Stimulated activated CD4-positive, alpha-beta T cell treated with anti-CD3 and anti-CD28 coated beads, Interleukin-4, amount 100 ng/mL, for 48 hours (primary cell): ENCODE results near the gene PTPRM.
"Not testable (repeated sequence)": the region's sequence is repeated elsewhere in the genome, so short reads cannot be mapped to it uniquely, and the experiment has no call there.

Experiments used
- DNase-seq, 2 donors: peaks; one replicate each; pipeline ENCODE4 v3.0.0-alpha.2; 2020; ENCODE audit warnings: low read depth in 2 of 2

Gene PTPRM

DNA sequence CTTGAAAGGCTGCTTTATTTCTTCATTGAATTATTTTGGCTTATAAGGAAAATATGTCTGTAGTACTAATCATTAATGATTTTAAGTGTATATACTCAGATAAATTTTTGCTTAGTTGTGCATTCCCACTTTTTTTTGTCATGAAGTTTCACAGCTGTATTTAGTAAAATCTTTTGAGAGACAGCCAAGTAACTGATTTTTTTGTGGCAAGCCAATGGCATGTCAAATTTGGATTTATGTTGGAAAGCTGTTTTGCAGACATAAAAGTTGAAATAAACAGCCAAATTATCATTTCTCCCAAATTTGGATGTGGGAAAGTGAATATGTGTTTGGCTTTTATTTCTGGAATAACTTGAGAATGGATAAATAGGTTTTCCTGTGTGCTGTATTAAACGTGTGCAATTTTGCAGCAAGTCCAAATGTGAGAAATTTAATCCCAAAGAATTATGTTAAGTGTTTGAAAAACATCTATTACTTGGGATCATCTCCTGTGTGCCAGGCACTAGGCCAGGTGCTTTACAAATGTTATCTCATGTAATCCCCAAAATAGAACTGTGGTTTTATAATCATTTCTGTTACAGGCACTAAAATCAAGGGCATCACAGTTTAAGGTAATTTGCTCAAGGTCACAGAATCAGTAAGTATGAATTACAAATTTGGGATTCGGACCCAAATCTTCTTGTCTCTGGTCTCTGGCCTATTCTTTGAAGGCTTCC, 160.4 kb downstream of the PTPRM start:
- DNase-seq, result no peak

DNA sequence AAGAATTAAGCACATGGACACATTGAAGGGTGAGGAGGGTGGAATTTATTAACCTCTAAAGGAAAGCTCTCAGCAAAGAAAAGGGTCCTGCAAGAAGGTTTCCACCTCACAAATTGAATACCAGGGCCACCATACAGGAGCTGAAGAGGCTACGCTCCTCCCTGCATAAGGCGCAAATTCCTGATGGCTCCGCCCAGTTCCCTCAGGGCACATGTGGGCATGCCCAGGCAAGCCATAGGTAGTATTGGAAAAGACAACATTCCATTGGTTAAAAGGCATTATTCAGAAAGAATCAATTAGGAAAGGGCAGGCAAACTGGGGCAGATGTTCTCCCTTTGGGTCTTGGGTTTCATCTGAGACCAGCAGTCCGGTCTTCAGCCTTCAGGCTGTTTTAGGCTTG, 161.2 kb downstream of the PTPRM start:
- DNase-seq, result no peak

GRCh38 chr18:7729868-7730267, 162.8 kb downstream of the PTPRM start:
- DNase-seq, result no peak

GRCh38 chr18:7730682-7731081, 163.6 kb downstream of the PTPRM start:
- DNase-seq, result no peak

DNA sequence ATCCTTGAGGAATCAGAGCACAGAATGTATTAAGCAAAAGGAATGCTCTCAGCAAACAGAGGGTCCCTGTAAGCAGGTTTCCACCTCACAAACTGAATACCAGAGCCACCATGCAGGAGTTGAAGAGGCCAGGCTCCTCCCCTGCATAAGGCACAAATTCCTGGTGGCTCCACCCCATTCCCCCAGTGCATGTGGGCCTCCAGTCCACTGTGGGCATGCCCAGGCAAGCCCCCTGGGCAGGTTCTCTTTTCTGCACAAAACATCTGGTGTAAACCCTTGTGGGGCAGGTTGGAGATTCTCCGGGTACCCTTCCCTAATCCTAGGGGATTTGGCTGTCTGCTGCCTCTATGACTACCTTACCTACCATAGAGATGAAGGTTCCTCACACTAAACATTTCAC, 166.5 kb downstream of the PTPRM start:
- no peak for DNase-seq

GRCh38 chr18:7735196-7735595, 168.1 kb downstream of the PTPRM start:
- no peak for DNase-seq

DNA sequence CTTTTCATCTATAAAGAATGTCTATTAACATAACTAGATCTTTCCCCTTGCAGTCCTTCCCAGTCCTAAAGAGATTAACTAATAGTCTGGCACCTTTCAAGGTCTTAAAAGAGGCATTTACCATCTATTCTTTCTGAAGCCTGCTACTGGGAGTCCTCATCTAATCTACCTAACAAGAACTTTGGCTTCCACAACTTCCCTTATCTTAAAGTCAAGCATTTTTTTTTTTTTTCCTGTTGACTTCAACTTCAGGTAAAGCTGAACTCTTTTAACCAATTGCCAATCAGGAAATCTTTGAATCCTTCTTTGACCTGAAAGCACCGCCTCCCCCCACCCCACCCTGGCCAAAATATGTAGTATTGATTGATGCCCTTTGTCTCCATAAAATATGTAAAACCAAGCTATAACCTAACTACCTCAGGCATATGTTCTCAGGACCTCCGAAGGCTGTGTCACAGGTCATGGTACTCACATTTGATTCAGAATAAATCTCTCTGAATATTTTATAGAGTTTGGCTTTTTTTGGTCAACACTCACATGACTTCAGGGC, 168.6 kb downstream of the PTPRM start:
- no peak for DNase-seq

GRCh38 chr18:7736526-7736925, 169.4 kb downstream of the PTPRM start:
- not testable (repeated sequence) for DNase-seq

GRCh38 chr18:7737550-7737949, 170.4 kb downstream of the PTPRM start:
- DNase-seq, result no peak

DNA sequence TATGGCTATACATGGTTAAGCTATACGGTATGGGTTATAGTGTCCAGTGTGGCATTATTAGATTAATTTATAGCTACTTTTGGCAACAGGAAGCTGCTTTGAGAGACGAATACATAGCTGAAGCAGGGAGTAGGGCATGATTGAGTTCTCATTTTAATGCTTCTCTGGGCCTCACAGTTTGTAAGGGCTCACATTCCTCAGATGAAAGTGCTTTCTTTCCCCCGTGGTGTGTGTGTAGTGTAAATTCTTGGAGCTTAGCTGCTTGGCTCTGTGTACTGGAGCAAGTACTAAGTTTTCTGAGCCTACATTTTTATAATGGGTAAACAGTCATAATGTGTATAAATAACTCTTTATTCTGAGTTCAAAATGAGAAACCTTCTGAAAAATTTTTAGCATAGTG, 173.7 kb downstream of the PTPRM start:
- no peak for DNase-seq

GRCh38 chr18:7741640-7742039, 174.5 kb downstream of the PTPRM start:
- no peak for DNase-seq

DNA sequence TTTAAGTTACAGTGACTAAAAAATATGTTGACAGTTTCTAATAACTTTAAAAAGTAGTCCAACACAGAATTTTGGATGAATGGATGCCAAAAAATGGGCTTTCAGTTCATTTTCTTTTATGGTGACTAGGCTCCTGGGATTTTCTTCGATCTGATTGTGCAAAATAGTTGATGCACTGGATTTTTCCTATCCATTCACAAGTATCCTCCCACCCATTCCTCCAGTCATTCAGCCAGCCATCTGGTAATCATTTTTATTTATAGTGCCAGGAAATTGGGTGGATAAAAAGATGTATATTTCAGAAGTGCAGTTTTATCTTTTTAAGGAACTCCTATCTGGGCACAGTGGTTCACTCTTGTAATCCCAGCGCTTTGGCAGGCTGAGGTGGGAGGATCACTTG, 175.1 kb downstream of the PTPRM start:
- DNase-seq, result no peak

GRCh38 chr18:7743256-7743655, 176.1 kb downstream of the PTPRM start:
- DNase-seq, result no peak

GRCh38 chr18:7746106-7746505, 179.0 kb downstream of the PTPRM start:
- no peak for DNase-seq

DNA sequence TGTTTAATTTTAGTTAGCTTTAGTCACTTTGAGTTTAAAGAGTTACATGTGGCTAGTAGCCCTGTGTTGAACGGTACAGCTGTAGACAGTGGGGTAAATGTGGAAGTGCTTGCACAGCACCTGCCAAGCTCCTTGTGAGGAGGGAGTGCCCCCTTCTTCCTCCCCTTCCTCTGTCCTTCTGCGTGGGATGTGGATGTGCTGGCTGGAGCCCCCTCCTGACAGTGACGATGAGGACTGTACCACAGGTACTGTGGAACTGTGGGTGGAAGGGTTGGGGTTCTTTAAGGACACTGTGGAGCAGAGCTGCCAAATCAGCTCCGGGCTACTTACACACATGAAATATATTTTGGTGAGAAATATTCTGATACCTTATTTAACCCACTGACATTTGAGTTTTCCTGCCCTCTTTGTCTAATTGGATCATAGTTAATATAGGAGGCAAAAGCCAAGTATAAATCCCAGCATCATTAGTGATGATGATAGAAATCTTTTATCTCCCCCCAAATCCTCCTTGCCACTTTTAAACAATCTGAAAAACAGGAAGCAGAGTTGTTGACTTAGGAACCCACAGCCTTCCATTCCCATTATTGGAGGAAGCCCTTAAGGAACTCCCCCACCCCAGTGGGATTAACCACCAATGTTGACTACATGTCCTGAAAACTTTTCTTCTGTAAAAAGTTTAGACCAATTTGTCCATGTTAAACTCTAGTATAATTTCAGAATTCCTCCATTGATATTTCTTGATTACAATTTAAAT, 181.3 kb downstream of the PTPRM start:
- DNase-seq, result no peak

DNA sequence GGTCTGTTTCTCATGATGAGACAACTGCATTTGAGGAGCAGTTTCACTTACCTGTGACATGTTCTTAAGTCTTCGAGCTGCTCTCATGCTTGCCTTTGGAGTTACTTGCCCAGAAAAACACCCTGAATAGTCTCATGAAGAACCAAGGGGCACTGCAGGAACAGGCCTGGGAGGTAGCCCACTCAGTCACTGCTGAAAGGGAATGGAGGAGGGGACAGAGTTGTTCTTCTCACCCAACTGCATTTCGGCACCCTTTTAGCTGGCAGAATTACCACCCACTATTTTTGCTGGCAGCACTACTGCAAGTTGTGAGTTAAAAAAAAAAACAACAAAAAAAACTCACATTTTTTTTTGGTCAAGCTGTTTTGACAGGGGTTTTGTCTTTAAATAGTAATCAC, 181.9 kb downstream of the PTPRM start:
- no peak for DNase-seq

- DNase-seq, result no peak
Measured at GRCh38 chr18:7749510-7749981, 182.4 kb downstream of the PTPRM start.

DNA sequence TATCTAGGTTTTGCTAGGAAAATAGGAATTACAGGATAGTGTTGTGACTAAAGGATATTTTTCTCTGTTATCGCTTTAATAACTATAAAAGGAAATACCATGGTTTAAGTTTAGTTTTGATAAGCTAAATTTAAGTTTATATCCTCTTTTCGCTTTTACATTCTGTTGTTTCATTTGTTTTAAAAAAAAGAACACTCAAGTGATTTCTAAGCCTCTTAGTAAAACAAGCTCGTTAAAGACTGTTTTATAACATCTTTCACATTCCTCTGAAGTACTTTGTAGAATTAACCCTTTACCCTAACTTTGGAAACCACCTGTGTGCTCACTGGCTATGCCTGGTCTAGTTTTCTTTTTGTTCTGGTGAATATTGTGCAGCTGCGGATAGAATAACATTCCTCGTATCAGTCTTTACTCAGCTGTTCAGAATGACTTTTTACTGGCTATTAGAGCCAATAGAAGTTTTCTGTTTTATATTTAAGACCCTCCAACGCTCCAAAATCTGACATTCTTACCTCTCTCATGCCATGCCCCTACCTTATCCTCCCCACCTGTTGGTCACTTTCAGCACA, 183.1 kb downstream of the PTPRM start:
- no peak for DNase-seq

DNA sequence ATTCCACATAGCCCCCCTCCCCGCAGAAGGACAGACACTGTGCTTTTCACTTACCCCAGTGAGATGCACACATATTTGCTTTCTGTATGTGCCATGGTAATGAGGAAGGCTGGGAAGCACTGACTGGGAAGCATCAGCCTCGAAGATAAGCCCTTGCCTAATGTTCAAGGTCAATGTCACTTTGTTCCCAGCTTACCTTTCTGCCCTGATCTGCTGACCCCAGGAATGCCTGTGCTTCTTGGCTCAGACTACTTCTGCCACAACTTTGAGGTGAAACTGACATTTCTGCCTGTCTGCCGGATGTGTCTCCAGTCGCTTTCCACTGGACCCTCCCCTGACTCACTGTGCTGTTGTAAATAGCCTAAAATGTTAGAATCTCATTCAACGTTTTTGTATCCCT, 183.8 kb downstream of the PTPRM start:
- no peak for DNase-seq

DNA sequence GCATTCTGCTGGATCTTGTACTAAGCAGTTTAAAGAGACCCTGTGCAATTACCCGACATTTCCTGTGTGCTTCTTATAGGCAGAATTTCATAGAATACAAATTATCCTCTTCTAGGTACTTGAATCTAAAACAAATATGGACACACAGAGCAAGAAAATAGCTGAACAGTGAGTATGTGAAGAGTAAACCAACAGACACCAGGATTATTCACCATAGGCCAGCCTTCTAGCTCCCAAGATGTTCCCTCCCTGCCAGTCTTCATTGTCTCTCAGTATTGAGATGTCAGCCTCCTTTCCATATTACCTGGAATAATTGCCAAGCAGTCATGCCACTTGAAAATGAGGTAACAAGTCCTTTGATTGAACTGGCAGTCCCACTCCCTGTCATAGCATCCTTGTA, 187.1 kb downstream of the PTPRM start:
- no peak for DNase-seq

DNA sequence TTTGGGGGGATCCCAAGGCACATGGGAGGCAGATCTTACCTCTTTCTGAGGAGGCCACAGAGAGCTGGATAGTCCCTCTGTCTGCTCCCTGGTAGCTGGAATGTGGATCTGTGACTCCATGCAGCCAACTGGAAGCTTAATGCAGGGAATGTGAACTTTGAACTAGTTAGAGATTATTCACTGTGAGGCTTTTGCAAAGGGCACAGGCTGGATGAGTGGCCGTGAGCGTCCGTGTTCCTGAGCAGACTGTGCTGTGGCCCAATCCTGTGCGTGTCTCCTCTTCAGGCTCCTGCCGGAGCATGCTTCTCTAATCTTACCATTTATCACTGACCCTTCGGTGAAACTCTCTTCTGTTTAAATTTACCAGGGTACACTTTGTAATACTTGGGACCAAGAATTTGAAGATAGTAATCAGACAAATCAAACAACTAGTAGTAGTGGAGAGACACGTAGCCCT, 187.6 kb downstream of the PTPRM start:
- DNase-seq, result no peak

DNA sequence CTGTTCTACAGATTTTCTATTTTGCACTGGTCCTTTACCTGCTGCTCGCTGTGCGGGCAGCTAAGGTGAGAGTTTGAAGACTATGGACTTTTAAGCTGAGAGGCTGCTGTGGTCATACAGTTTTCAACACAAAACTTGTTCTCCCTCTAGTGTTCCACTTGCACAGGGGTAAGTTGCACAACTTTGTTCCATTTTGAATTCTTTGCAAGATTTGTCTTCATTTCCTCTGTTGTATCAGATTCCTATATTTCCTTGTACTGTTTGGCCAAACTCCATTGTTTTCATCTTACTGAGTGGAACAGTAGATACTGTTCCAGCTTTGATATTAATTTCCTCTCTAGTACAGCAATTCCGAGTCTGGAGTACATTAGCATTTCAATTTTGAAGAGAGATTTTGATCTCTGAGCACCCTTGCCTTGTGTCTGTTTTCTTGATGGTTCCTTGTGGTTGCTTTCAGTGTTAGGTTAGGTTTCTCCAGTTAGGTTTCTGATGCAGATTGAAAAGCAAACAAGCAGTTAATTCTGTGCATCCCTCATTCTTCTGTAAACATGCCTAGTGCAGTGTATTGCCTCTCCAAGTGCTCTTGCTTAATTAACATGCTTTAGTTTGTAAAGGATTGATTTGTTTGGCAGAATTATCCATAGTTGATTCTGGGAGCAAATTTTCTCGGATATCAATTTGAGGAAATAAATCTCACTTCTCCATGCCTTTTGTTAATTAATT, 188.8 kb downstream of the PTPRM start:
- no peak for DNase-seq
